IMR-90 (cell line): ENCODE results near the gene THPO. TPM values are rescaled to one million over a fixed set of nuclear protein-coding genes. Genes with fewer than 3 reads are reported as not detected.

Experiments used
- ATAC-seq: fragments of 200-7000 bp; cut with Tn5 transposase; 2 replicates; pipeline ENCODE4 v1.9.1; 2020; ENCODE audit warnings: low read depth, mild to moderate bottlenecking, moderate library complexity
- BruUV-seq: library from RNA; stranded (reverse); fragments of 400-500 nt; replicated peaks from 2 replicates; lab custom pipeline; 2021; lab: Mats Ljungman, UMichigan
- CTCF ChIA-PET: fragments of 300-600 bp; formaldehyde crosslinking; extraction: SDS; loops from one replicate; lab custom pipeline; 2021; ENCODE audit warnings: antibody characterized with exemption; lab: Yijun Ruan, JAX
- POLR2A ChIA-PET: fragments of 300-600 bp; sonication (Branson Sonifier 250); formaldehyde crosslinking; loops from one replicate; lab custom pipeline; 2022; ENCODE audit warnings: antibody characterized with exemption; ENCODE audit not compliant: unreplicated experiment; lab: Charles Lee
- DNase-seq: peaks from one replicate; pipeline ENCODE4 v3.0.0; 2013
- H2AFZ ChIP-seq: replicated peaks from 2 replicates; pipeline ENCODE3; 2013; ENCODE audit warnings: low read length, mild to moderate bottlenecking; ENCODE audit not compliant: poor library complexity
- H2AK5ac ChIP-seq: 2 replicates; pipeline ENCODE4 v1.6.1; 2013; ENCODE audit warnings: low read depth, low read length, inconsistent platforms
- H2AK9ac ChIP-seq: replicated peaks from 2 replicates; pipeline ENCODE3; 2013; ENCODE audit warnings: mild to moderate bottlenecking, low read depth, low read length, moderate library complexity; ENCODE audit not compliant: poor library complexity
- H2BK120ac ChIP-seq: 2 replicates; pipeline ENCODE4 v1.6.1; 2013; ENCODE audit warnings: low read depth, low read length, inconsistent platforms
- H2BK15ac ChIP-seq: 3 replicates; pipeline ENCODE4 v1.6.1; 2013; ENCODE audit warnings: low read depth, low read length, inconsistent platforms
- H2BK20ac ChIP-seq: 2 replicates; pipeline ENCODE4 v1.6.1; 2013; ENCODE audit warnings: low read depth, mild to moderate bottlenecking, inconsistent platforms, low read length, moderate library complexity
- H2BK5ac ChIP-seq: 2 replicates; pipeline ENCODE4 v1.6.1; 2013; ENCODE audit warnings: mild to moderate bottlenecking, low read depth, low read length, inconsistent platforms; ENCODE audit not compliant: poor library complexity, severe bottlenecking
- H3K14ac ChIP-seq: replicated peaks from 2 replicates; pipeline ENCODE4 v1.6.1; 2013; ENCODE audit warnings: low read depth, low read length, inconsistent platforms
- H3K18ac ChIP-seq: 2 replicates; pipeline ENCODE4 v1.6.1; 2013; ENCODE audit warnings: low read depth, low read length, control low read depth
- H3K23ac ChIP-seq: 2 replicates; pipeline ENCODE4 v1.6.1; 2013; ENCODE audit warnings: low read depth, low read length, inconsistent platforms
- H3K27ac ChIP-seq: 2 replicates; pipeline ENCODE4 v1.5.1; 2013; ENCODE audit warnings: mild to moderate bottlenecking, control low read depth, low read length; ENCODE audit not compliant: insufficient read depth
- H3K27me3 ChIP-seq: 2 replicates; pipeline ENCODE4 v1.6.1; 2013; ENCODE audit warnings: low read length; ENCODE audit not compliant: control insufficient read depth, insufficient read depth
- H3K36me3 ChIP-seq: 2 replicates; pipeline ENCODE4 v1.6.1; 2013; ENCODE audit warnings: low read length, mixed read lengths; ENCODE audit not compliant: control insufficient read depth, insufficient read depth
- H3K4ac ChIP-seq: 2 replicates; pipeline ENCODE4 v1.6.1; 2013; ENCODE audit warnings: low read depth, low read length, inconsistent platforms
- H3K4me1 ChIP-seq: 2 replicates; pipeline ENCODE4 v1.6.1; 2013; ENCODE audit warnings: low read length, mixed read lengths; ENCODE audit not compliant: control insufficient read depth, insufficient read depth
- H3K4me2 ChIP-seq: 2 replicates; pipeline ENCODE4 v1.6.1; 2013; ENCODE audit warnings: low read depth, mild to moderate bottlenecking, control low read depth, low read length, moderate library complexity
- H3K4me3 ChIP-seq: 2 replicates; pipeline ENCODE4 v1.5.1; 2013; ENCODE audit warnings: low read depth, mild to moderate bottlenecking, control low read depth, low read length, moderate library complexity; ENCODE audit not compliant: insufficient read depth
- H3K56ac ChIP-seq: 2 replicates; pipeline ENCODE4 v1.6.1; 2013; ENCODE audit warnings: low read length, inconsistent platforms; ENCODE audit not compliant: insufficient read depth; ENCODE audit errors: extremely low read depth
- H3K79me1 ChIP-seq, 2 experiments: 2 replicates each; pipeline ENCODE4 v1.6.1; 2013; ENCODE audit warnings: low read length in 2 of 2, inconsistent platforms in 1 of 2, low read depth in 1 of 2
- H3K9ac ChIP-seq: 2 replicates; pipeline ENCODE4 v1.6.1; 2013; ENCODE audit warnings: low read depth, low read length, control low read depth
- H3K9me1 ChIP-seq: 2 replicates; pipeline ENCODE4 v1.6.1; 2013; ENCODE audit warnings: low read length, inconsistent platforms; ENCODE audit not compliant: insufficient read depth
- H3K9me3 ChIP-seq: 2 replicates; pipeline ENCODE4 v1.6.1; 2013; ENCODE audit warnings: low read length; ENCODE audit not compliant: control insufficient read depth, insufficient read depth
- H4K20me1 ChIP-seq: 2 replicates; pipeline ENCODE4 v1.6.1; 2013; ENCODE audit warnings: low read length, inconsistent platforms; ENCODE audit not compliant: insufficient read depth
- H4K5ac ChIP-seq: 2 replicates; pipeline ENCODE4 v1.6.1; 2013; ENCODE audit warnings: mild to moderate bottlenecking, low read depth, low read length, control low read depth
- H4K8ac ChIP-seq, 2 experiments: 2 replicates each; pipeline ENCODE4 v1.6.1; 2013; ENCODE audit warnings: low read depth in 2 of 2, low read length in 2 of 2, control low read depth in 1 of 2, inconsistent platforms in 1 of 2
- H4K91ac ChIP-seq: 2 replicates; pipeline ENCODE4 v1.6.1; 2013; ENCODE audit warnings: low read depth, low read length, inconsistent platforms; ENCODE audit not compliant: insufficient read depth
- CHD1 ChIP-seq: IDR thresholded peaks from 2 replicates; pipeline ENCODE4 v1.6.1; 2012; ENCODE audit warnings: low read depth, low read length, improper control_type of control experiment
- CTCF ChIP-seq: conservative IDR thresholded peaks from 2 replicates; pipeline ENCODE4 v1.5.1; 2012; ENCODE audit warnings: mild to moderate bottlenecking, low read depth, low read length, improper control_type of control experiment
- MAFK ChIP-seq: IDR thresholded peaks from 2 replicates; pipeline ENCODE4 v1.6.1; 2012; ENCODE audit warnings: low read depth, low read length, improper control_type of control experiment
- RAD21 ChIP-seq: IDR thresholded peaks from 2 replicates; pipeline ENCODE4 v1.6.1; 2012; ENCODE audit warnings: low read length, improper control_type of control experiment
- RFX5 ChIP-seq: IDR thresholded peaks from 2 replicates; pipeline ENCODE4 v1.8.0; 2012; ENCODE audit warnings: low read depth, mild to moderate bottlenecking, low read length, moderate library complexity
- SMC3 ChIP-seq: fragments of 150-350 bp; IDR thresholded peaks from 2 replicates; pipeline ENCODE4 v1.6.1; 2016; ENCODE audit warnings: low read depth, mild to moderate bottlenecking, antibody characterized with exemption, low read length, moderate library complexity
- WGBS, 2 experiments: methylation state at CpG; one replicate each; pipeline versions ENCODE4 v1.1.5 to v1.1.7; 2013; ENCODE audit warnings: missing lambda C conversion rate in 2 of 2; ENCODE audit not compliant: insufficient read length in 1 of 2; ENCODE audit errors: extremely low coverage in 2 of 2; 5-methylcytosine and 5-hydroxymethylcytosine counted together
- dilution Hi-C: fragments of 300-500 bp; cut with HindIII; formaldehyde crosslinking; loops from one replicate; pipeline ENCODE4 v1.14.3; 2018; ENCODE audit warnings: low sequenced_read_pairs; ENCODE audit not compliant: unreplicated experiment
- in situ Hi-C: fragments of 300-500 bp; cut with MboI; formaldehyde crosslinking; loops from 3 replicates; pipeline ENCODE4 v1.14.3; 2019; ENCODE audit warnings: low sequenced_read_pairs, inconsistent platforms, mixed read lengths
- intact Hi-C: fragments of 100-400 bp; cut with micrococcal nuclease; formaldehyde crosslinking; loops from 2 replicates; pipeline ENCODE4 v1.10.0; 2022
- polyA plus RNA-seq, 3 experiments: library from polyadenylated mRNA; depleted of rRNA; stranded (reverse); fragments of >200 nt; gene quantifications; 2 replicates each; pipeline ENCODE4 v1.2.3, GENCODE V29; 2012; ENCODE audit warnings: low replicate concordance in 1 of 3
- total RNA-seq: library from RNA; depleted of rRNA; stranded (reverse); fragments of >200 nt; gene quantifications from 2 replicates; pipeline ENCODE4 v1.2.3, GENCODE V29; 2012

THPO gene
- total and polyA plus RNA-seq, 2 of the 4 experiments (the other 2 are of a cell fraction), result not detected

- Histone ChIP-seq H3K14ac (no peak overlapping the region), H3K27me3 (peaks cover 25% of the 10 kb centered on the region), H2AK5ac (no peak overlapping the region), H3K79me1 (peaks cover 0 to 7% of the 10 kb centered on the region in 2 experiments; a peak in 1 of 4 replicates), H3K4me1 (peaks cover 6% of the 10 kb centered on the region; the same call in 1 of the 2 replicates), H2BK5ac (no peak overlapping the region), H2AFZ (peak overlapping the region; percentile 66), H4K91ac (no peak overlapping the region), H4K5ac (no peak overlapping the region), H2BK15ac (no peak overlapping the region), H3K36me3 (peaks cover 11% of the 10 kb centered on the region), H2BK120ac (no peak overlapping the region), H3K9me1 (no peaks in the 10 kb centered on the region), H4K8ac (no peak overlapping the region), H3K23ac (no peak overlapping the region), H3K56ac (no peak overlapping the region), H3K27ac (no peak overlapping the region), H3K4me2 (no peak overlapping the region), H4K20me1 (peaks cover 11% of the 10 kb centered on the region; the same call in 1 of the 2 replicates), H3K18ac (no peak overlapping the region), H2BK20ac (no peak overlapping the region), H3K9me3 (no peaks in the 10 kb centered on the region), H3K4me3 (no peak overlapping the region), H2AK9ac (peak overlapping the region; percentile 7), H3K9ac (no peak overlapping the region), H3K4ac (no peak overlapping the region)
- WGBS, 2 experiments, result no CpG with 5 or more reads among the region's 5 CpGs
- BruUV-seq, result no TSS peak
- dilution Hi-C loops (loop anchor here (25.0 kb wide), 1 partner anchor 166 kb away; no protein-coding TSS in a partner anchor), in situ Hi-C loops (loop anchor here (5.0 to 10.0 kb wide), 3 partner anchors 161 to 433 kb away; no protein-coding TSS in a partner anchor), intact Hi-C loops (loop anchor here (1.0 to 5.0 kb wide), 5 partner anchors 97 to 431 kb away; no protein-coding TSS in a partner anchor)
- TF ChIP-seq SMC3 (peak; percentile 98), RAD21 (peak; percentile 100), RFX5 (no peak), MAFK (no peak), CHD1 (no peak), CTCF (peak; percentile 99)
- CTCF ChIA-PET, result interaction anchor here (0.6 to 1.9 kb wide), 29 partner anchors 8 to 437 kb away, joined by 3 to 30 read pairs (median 4); partner anchors contain the start of gene CHRD
- DNase-seq, result peak; percentile 89
- POLR2A ChIA-PET, result no interaction called here
- peak; percentile 93 for ATAC-seq
Observed at GRCh38 chr3:184371570-184372018, 6.4 kb downstream of the THPO start.
